GM23338 (cell line): ENCODE data around the gene OTULINL. TPM values are rescaled to one million over a fixed set of nuclear protein-coding genes. Genes with fewer than 3 reads are reported as not detected.

ENCODE experiments used
- CREB1 ChIP-seq: fragments of 250-450 bp; sonication (Bioruptor Pico); IDR thresholded peaks from 2 replicates; pipeline ENCODE4 v1.5.0; 2020; ENCODE audit warnings: low read depth, mild to moderate bottlenecking, moderate library complexity
- EZH2phosphoT487 ChIP-seq: fragments of 200-600 bp; sonication (generic); IDR thresholded peaks from one replicate; pipeline ENCODE4 v1.8.1; 2018; ENCODE audit warnings: antibody characterized with exemption; ENCODE audit not compliant: unreplicated experiment
- JUNB ChIP-seq: IDR thresholded peaks from one replicate; pipeline ENCODE4 v1.6.1; 2016; ENCODE audit warnings: antibody characterized with exemption; ENCODE audit not compliant: unreplicated experiment
- NANOG ChIP-seq: IDR thresholded peaks from 2 replicates; pipeline ENCODE4 v1.6.1; 2016; ENCODE audit warnings: antibody characterized with exemption, borderline replicate concordance
- POLR2AphosphoS5 ChIP-seq: IDR thresholded peaks from 2 replicates; pipeline ENCODE4 v1.6.1; 2016; ENCODE audit warnings: antibody characterized with exemption, low read depth
- STAT1 ChIP-seq: IDR thresholded peaks from one replicate; pipeline ENCODE4 v1.6.1; 2016; ENCODE audit warnings: antibody characterized with exemption; ENCODE audit not compliant: unreplicated experiment
- ZNF331 ChIP-seq: fragments of 250-450 bp; sonication (Bioruptor Pico); IDR thresholded peaks from 2 replicates; pipeline ENCODE4 v1.5.0; 2020; ENCODE audit warnings: low read depth, mild to moderate bottlenecking, moderate library complexity
- ZNF462 ChIP-seq: fragments of 250-450 bp; sonication (Bioruptor Pico); IDR thresholded peaks from 2 replicates; pipeline ENCODE4 v1.5.0; 2020; ENCODE audit warnings: mild to moderate bottlenecking, moderate library complexity
- polyA plus RNA-seq: library from polyadenylated mRNA; unstranded; fragments of >200 nt; fragmentation: Nextera tagmentation; extraction: Ambion mirVana; gene quantifications from 2 replicates; pipeline ENCODE4 v1.2.1, GENCODE V29; 2016
- total RNA-seq: library from RNA; depleted of rRNA; stranded (reverse); fragments of >200 nt; shearing (Covaris generic); gene quantifications from 2 replicates; pipeline ENCODE4 v1.2.3, GENCODE V29; 2014
- TF ChIP-seq, protein P1 (sequence below): IDR thresholded peaks from one replicate; pipeline ENCODE4 v1.6.1; 2018; ENCODE audit warnings: antibody characterized with exemption; ENCODE audit not compliant: unreplicated experiment

OTULINL gene
- total and polyA plus RNA-seq, 2 experiments from 2014 or later: 6.3 to 7.6 TPM

GRCh38 chr5:14600846-14601245, 19.3 kb downstream of the OTULINL start (continued):
- no peak for TF ChIP-seq ZNF462
- TF ChIP-seq, protein P1, sequence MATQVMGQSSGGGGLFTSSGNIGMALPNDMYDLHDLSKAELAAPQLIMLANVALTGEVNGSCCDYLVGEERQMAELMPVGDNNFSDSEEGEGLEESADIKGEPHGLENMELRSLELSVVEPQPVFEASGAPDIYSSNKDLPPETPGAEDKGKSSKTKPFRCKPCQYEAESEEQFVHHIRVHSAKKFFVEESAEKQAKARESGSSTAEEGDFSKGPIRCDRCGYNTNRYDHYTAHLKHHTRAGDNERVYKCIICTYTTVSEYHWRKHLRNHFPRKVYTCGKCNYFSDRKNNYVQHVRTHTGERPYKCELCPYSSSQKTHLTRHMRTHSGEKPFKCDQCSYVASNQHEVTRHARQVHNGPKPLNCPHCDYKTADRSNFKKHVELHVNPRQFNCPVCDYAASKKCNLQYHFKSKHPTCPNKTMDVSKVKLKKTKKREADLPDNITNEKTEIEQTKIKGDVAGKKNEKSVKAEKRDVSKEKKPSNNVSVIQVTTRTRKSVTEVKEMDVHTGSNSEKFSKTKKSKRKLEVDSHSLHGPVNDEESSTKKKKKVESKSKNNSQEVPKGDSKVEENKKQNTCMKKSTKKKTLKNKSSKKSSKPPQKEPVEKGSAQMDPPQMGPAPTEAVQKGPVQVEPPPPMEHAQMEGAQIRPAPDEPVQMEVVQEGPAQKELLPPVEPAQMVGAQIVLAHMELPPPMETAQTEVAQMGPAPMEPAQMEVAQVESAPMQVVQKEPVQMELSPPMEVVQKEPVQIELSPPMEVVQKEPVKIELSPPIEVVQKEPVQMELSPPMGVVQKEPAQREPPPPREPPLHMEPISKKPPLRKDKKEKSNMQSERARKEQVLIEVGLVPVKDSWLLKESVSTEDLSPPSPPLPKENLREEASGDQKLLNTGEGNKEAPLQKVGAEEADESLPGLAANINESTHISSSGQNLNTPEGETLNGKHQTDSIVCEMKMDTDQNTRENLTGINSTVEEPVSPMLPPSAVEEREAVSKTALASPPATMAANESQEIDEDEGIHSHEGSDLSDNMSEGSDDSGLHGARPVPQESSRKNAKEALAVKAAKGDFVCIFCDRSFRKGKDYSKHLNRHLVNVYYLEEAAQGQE: no peak
- TF ChIP-seq ZNF331 (CRISPR knock-in tag): no peak
- no peak for TF ChIP-seq EZH2phosphoT487
- no peak for TF ChIP-seq JUNB
- no peak for TF ChIP-seq POLR2AphosphoS5
- TF ChIP-seq CREB1 (CRISPR knock-in tag): no peak
- TF ChIP-seq NANOG: no peak
- TF ChIP-seq STAT1: no peak
